ENCODE measurements around the gene MAMLD1.
"Not testable (repeated sequence)": the region's sequence is repeated elsewhere in the genome, so short reads cannot be mapped to it uniquely, and the experiment has no call there.

MAMLD1 gene

GRCh38 chrX:150362599-150363481 lies at the start of gene MAMLD1:
Gene MAMLD1, plus strand, starts transcription at chrX:150363317. Its CDS starts 82,200 bp downstream, at chrX:150445517.
- DNase-seq (ENCODE audit: low read depth in 2 of 2): peak; percentile 56

- no peak for DNase-seq (ENCODE audit: low read depth in 2 of 2)
Measured at GRCh38 chrX:150313514-150313913, 49.6 kb upstream of the MAMLD1 start.

- no peak for DNase-seq (ENCODE audit: low read depth in 2 of 2)
Measured at GRCh38 chrX:150314186-150314585, 48.9 kb upstream of the MAMLD1 start.

- DNase-seq (ENCODE audit: low read depth in 2 of 2): no peak
Measured at GRCh38 chrX:150316564-150316963, 46.6 kb upstream of the MAMLD1 start.

- no peak for DNase-seq (ENCODE audit: low read depth in 2 of 2)
Measured at GRCh38 chrX:150323020-150323419, 40.1 kb upstream of the MAMLD1 start.

GRCh38 chrX:150324035-150324728 lies 38.9 kb upstream of the MAMLD1 start:
- DNase-seq (ENCODE audit: low read depth in 2 of 2): peak; percentile 66 to 67

- DNase-seq (ENCODE audit: low read depth in 2 of 2): no peak
Measured at GRCh38 chrX:150324919-150325318, 38.2 kb upstream of the MAMLD1 start.

- no peak for DNase-seq (ENCODE audit: low read depth in 2 of 2)
Measured at GRCh38 chrX:150326541-150327247, 36.4 kb upstream of the MAMLD1 start.

GRCh38 chrX:150329282-150329681 lies 33.8 kb upstream of the MAMLD1 start:
- DNase-seq (ENCODE audit: low read depth in 2 of 2): no peak

- no peak for DNase-seq (ENCODE audit: low read depth in 2 of 2)
Measured at GRCh38 chrX:150329868-150330267, 33.2 kb upstream of the MAMLD1 start.

- DNase-seq (ENCODE audit: low read depth in 2 of 2): no peak
Measured at GRCh38 chrX:150332023-150332422, 31.1 kb upstream of the MAMLD1 start.

- DNase-seq (ENCODE audit: low read depth in 2 of 2): no peak
Measured at GRCh38 chrX:150334100-150334499, 29.0 kb upstream of the MAMLD1 start.

- no peak for DNase-seq (ENCODE audit: low read depth in 2 of 2)
Measured at GRCh38 chrX:150334981-150335380, 28.1 kb upstream of the MAMLD1 start.

GRCh38 chrX:150337026-150337425 lies 26.1 kb upstream of the MAMLD1 start:
- no peak for DNase-seq (ENCODE audit: low read depth in 2 of 2)

- no peak for DNase-seq (ENCODE audit: low read depth in 2 of 2)
Measured at GRCh38 chrX:150337536-150337935, 25.6 kb upstream of the MAMLD1 start.

GRCh38 chrX:150338615-150339014 lies 24.5 kb upstream of the MAMLD1 start:
- no peak for DNase-seq (ENCODE audit: low read depth in 2 of 2)

GRCh38 chrX:150339736-150340135 lies 23.4 kb upstream of the MAMLD1 start:
- no peak for DNase-seq (ENCODE audit: low read depth in 2 of 2)

- DNase-seq (ENCODE audit: low read depth in 2 of 2): not testable (repeated sequence)
Measured at GRCh38 chrX:150340326-150340725, 22.8 kb upstream of the MAMLD1 start.

- DNase-seq (ENCODE audit: low read depth in 2 of 2): no peak
Measured at GRCh38 chrX:150347471-150347870, 15.6 kb upstream of the MAMLD1 start.

- no peak for DNase-seq (ENCODE audit: low read depth in 2 of 2)
Measured at GRCh38 chrX:150348365-150348764, 14.8 kb upstream of the MAMLD1 start.

GRCh38 chrX:150352114-150352513 lies 11.0 kb upstream of the MAMLD1 start:
- DNase-seq (ENCODE audit: low read depth in 2 of 2): no peak

- DNase-seq (ENCODE audit: low read depth in 2 of 2): no peak
Measured at GRCh38 chrX:150352581-150352980, 10.5 kb upstream of the MAMLD1 start.
